Stimulated activated naive CD8-positive, alpha-beta T cell treated with anti-CD3 and anti-CD28 coated beads, Interleukin-15, amount 100 ng/mL, for 72 hours (primary cell): ENCODE measurements around the gene PAX4.
A peak's percentile ranks its signal among the peaks of the same experiment; 100 is the strongest.
"Not testable (repeated sequence)": the region's sequence is repeated elsewhere in the genome, so short reads cannot be mapped to it uniquely, and the experiment has no call there.

Experiments
- ATAC-seq: fragments of 150-1000 bp; cut with Tn5 transposase; 2 replicates; pipeline ENCODE4 v1.10.0; 2021; ENCODE audit warnings: mild to moderate bottlenecking, moderate library complexity
- DNase-seq, 2 donors: peaks; one replicate each; pipeline ENCODE4 v3.0.0; 2021 to 2022
- H3K27ac Mint-ChIP-seq, 2 donors: one replicate each; pipeline ENCODE4 v1.8.0; 2022; ENCODE audit warnings: mild to moderate bottlenecking in 2 of 2, mixed read lengths in 2 of 2, moderate library complexity in 2 of 2
- H3K27me3 Mint-ChIP-seq: one replicate; pipeline ENCODE4 v1.8.0; 2022; ENCODE audit warnings: mixed read lengths
- H3K4me1 Mint-ChIP-seq: one replicate; pipeline ENCODE4 v1.8.0; 2022; ENCODE audit warnings: mild to moderate bottlenecking, mixed read lengths
- H3K4me3 Mint-ChIP-seq, 2 donors: one replicate each; pipeline ENCODE4 v1.8.0; 2022; ENCODE audit warnings: mild to moderate bottlenecking in 2 of 2, mixed read lengths in 2 of 2, moderate library complexity in 1 of 2
- H3K9me3 Mint-ChIP-seq, 2 donors: one replicate each; pipeline ENCODE4 v1.8.0; 2022; ENCODE audit warnings: mixed read lengths in 2 of 2

Gene PAX4

DNA sequence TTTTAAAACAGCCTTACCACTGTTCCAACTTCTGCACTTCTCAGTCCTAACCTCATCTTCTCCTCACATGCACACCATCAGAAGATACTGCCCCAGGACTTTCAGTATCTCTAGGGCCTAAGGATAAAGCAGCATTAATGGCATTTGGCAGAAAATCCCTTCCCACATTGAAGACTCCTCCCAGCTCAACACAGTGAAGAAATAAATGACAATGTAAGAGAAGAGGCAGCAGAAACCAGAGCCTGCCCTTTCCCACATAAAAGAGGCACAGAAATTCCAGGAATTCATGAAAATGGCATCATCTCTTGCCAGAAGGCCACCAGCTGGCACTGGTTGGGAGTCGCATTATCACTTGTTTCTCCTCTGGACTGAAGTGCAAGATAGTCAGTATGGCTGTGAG, 36.2 kb downstream of the PAX4 start:
- no peak overlapping the region for H3K27ac Mint-ChIP-seq
- DNase-seq (no peak), ATAC-seq (no peak)
- H3K4me3 Mint-ChIP-seq = no peak overlapping the region
- H3K4me1 Mint-ChIP-seq = peaks cover 52% of the 10 kb centered on the region
- H3K9me3 Mint-ChIP-seq = no peaks in the 10 kb centered on the region
- no peaks in the 10 kb centered on the region for H3K27me3 Mint-ChIP-seq

GRCh38 chr7:127580612-127581011, 37.3 kb downstream of the PAX4 start:
- no peak overlapping the region for H3K4me3 Mint-ChIP-seq
- DNase-seq (no peak), ATAC-seq (no peak)
- peaks cover 50% of the 10 kb centered on the region for H3K4me1 Mint-ChIP-seq
- no peaks in the 10 kb centered on the region for H3K27me3 Mint-ChIP-seq
- H3K27ac Mint-ChIP-seq = peak overlapping the region in 1 of 2 donors; percentile 11
- H3K9me3 Mint-ChIP-seq = no peaks in the 10 kb centered on the region

DNA sequence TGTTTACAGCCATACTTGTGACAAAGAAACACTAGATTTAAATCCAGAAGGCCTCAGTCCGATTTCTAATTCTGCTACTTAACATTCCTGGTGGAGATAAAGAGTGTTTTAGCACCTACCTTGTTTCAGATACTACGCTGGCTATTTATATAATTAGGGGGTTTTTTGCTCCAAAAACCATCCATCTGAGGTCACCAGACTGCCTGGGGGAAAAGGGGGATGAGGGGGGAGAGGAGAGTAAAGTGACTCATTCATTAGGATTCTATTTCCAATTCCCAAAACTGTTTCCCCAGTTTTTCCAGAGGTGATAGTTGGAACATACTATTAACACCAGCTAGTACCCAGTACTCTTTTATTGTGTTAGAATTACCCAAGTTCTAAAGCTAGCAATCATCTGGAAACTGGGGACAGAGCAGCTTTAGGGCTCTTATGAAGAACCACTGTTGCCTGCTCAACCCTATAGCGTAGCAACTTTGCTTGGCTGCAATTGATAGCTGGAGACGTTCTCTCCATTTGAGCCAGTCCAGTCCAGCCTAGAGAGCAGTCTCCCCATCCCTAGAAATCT, 39.1 kb downstream of the PAX4 start:
- Mint-ChIP-seq H3K4me1 (peaks cover 35% of the 10 kb centered on the region), H3K27me3 (no peaks in the 10 kb centered on the region), H3K27ac (no peak overlapping the region), H3K9me3 (no peaks in the 10 kb centered on the region), H3K4me3 (no peak overlapping the region)
- no peak for DNase-seq
- no peak for ATAC-seq

DNA sequence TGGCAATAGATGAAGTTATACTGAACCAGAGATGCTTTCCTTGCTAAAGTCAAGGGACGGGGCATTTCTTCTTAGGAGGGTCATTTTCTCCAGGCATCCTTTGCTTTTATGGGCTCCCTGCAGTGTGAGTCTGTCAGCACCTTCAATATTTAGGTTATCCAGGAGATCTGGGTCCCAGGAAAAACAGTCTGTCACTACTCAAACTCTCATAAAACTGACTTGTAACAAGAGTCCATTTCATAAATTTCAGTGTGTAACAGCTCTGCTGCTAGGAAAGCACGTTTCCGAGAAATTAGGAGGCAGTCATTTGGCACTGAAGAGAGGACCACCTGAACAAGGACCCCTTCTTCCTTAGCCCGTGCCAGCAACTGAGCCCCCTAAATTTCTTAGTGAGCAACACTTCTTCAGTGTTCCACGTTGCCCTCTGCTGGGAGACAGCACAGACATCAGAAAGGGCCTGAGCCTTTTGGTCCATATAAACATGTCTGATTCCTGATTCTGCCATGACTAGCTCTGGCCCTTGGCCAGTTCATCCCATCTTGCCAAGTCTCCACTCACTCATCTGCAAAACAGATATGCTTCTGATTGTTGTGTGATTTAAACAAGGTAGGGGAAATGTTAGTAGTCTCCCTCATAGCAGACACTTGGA, 39.8 kb downstream of the PAX4 start:
- no peaks in the 10 kb centered on the region for H3K27me3 Mint-ChIP-seq
- H3K9me3 Mint-ChIP-seq = no peaks in the 10 kb centered on the region
- DNase-seq (no peak), ATAC-seq (no peak)
- H3K27ac Mint-ChIP-seq = no peak overlapping the region
- H3K4me1 Mint-ChIP-seq = peaks cover 29% of the 10 kb centered on the region
- no peak overlapping the region for H3K4me3 Mint-ChIP-seq

DNA sequence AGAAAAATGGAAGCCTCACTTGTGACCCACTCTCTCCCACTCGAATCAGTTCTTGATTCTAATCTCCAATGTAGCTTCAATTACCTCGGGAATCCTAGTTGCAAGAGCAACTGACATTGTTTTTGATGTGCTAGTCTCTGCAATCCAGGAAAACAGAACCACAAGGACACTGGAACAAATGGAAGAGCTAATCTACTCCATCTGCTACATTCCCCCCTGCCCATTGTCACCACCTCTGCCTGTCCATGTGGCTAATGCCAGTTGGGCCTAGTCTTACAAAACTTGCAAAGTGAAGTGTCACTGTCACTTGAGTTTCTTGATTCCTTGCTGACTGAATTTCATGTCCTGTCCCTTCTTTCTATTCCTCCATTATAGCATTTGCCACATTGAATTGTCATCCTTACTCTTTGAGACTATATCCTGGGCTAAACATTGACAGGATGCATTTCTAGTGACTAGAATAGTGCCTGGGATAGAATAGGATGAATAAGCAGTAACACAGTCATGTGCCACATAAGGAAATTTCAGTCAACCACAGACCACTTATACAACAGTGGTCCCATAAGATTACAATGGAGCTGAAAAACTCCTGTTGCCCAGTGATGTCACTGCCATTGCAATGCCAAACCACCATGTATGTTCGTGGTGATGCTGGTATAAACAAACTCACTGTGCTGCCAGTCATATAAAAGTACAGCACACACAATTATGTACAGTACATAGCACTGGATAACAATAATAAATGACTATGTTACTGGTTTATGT, 46.0 kb downstream of the PAX4 start:
- Mint-ChIP-seq H3K27me3 (no peaks in the 10 kb centered on the region), H3K27ac (no peak overlapping the region), H3K9me3 (no peaks in the 10 kb centered on the region), H3K4me1 (no peaks in the 10 kb centered on the region), H3K4me3 (no peak overlapping the region)
- no peak for DNase-seq
- no peak for ATAC-seq

DNA sequence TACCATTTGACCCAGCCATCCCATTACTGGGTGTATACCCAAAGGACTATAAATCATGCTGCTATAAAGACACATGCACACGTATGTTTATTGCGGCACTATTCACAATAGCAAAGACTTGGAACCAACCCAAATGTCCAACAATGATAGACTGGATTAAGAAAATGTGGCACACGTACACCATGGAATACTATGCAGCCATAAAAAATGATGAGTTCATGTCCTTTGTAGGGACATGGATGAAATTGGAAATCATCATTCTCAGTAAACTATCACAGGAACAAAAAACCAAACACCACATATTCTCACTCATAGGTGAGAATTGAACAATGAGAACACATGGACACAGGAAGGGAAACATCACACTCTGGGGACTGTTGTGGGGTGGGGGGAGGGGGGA, 49.9 kb downstream of the PAX4 start:
- not testable (repeated sequence) for H3K4me1 Mint-ChIP-seq, DNase-seq, H3K4me3 Mint-ChIP-seq, H3K27me3 Mint-ChIP-seq, H3K27ac Mint-ChIP-seq, ATAC-seq
- peaks cover 4 to 13% of the 10 kb centered on the region in 2 donors for H3K9me3 Mint-ChIP-seq

- no peaks in the 10 kb centered on the region for H3K4me1 Mint-ChIP-seq
- ATAC-seq (no peak), DNase-seq (no peak)
- H3K9me3 Mint-ChIP-seq = peaks cover 4 to 16% of the 10 kb centered on the region in 2 donors
- no peaks in the 10 kb centered on the region for H3K27me3 Mint-ChIP-seq
- H3K27ac Mint-ChIP-seq = no peak overlapping the region
- no peak overlapping the region for H3K4me3 Mint-ChIP-seq
These were observed 51.7 kb downstream of the PAX4 start for GRCh38 chr7:127566242-127566641.
